Skin epidermis (tissue), 12 donors: ENCODE measurements around the gene CCDC86.

ENCODE experiments used
- H3K27ac ChIP-seq, 21 experiments: fragments of 200-600 bp; sonication (generic) in 11 of 21; one replicate each; pipeline ENCODE4 v1.5.0; 2020; ENCODE audit warnings: mild to moderate bottlenecking in 3 of 21, inconsistent platforms in 2 of 21, moderate library complexity in 2 of 21
- H3K4me3 ChIP-seq, 7 experiments: fragments of 200-600 bp; sonication (generic) in 2 of 7; one replicate each; pipeline ENCODE4 v1.5.0; 2020; ENCODE audit warnings: inconsistent platforms in 2 of 7, mild to moderate bottlenecking in 2 of 7, moderate library complexity in 1 of 7

CCDC86 gene

GRCh38 chr11:60864856-60865513, 23.1 kb downstream of the CCDC86 start:
- H3K4me3 ChIP-seq = no peak overlapping the region

GRCh38 chr11:60866911-60867870, 25.3 kb downstream of the CCDC86 start, which contains the start of gene ZP1:
ZP1 (plus strand) TSS chr11:60867542; CDS start chr11:60867562, 20 bp downstream.
- Histone ChIP-seq H3K27ac (no peak within 1 kb of the TSS), H3K4me3 (no peak within 1 kb of the TSS)

More at GRCh38 chr11:60864856-60865513, 23.1 kb downstream of the CCDC86 start:
- H3K27ac ChIP-seq = no peak overlapping the region

- H3K27ac ChIP-seq = no peak overlapping the region
Measured at GRCh38 chr11:60867871-60868681, 26.2 kb downstream of the CCDC86 start.

GRCh38 chr11:60868682-60869450, 27.0 kb downstream of the CCDC86 start:
- no peak overlapping the region for H3K4me3 ChIP-seq
- no peak overlapping the region for H3K27ac ChIP-seq

More at GRCh38 chr11:60867871-60868681, 26.2 kb downstream of the CCDC86 start:
- H3K4me3 ChIP-seq = no peak overlapping the region

- H3K27ac ChIP-seq = no peak overlapping the region
- no peak overlapping the region for H3K4me3 ChIP-seq
Measured at GRCh38 chr11:60869451-60869825, 27.5 kb downstream of the CCDC86 start.

GRCh38 chr11:60870276-60870675, 28.4 kb downstream of the CCDC86 start:
- H3K27ac ChIP-seq = no peak overlapping the region
- H3K4me3 ChIP-seq = no peak overlapping the region

GRCh38 chr11:60870733-60871377, 28.9 kb downstream of the CCDC86 start:
- no peak overlapping the region for H3K4me3 ChIP-seq
- H3K27ac ChIP-seq = no peak overlapping the region

GRCh38 chr11:60871378-60872061, 29.6 kb downstream of the CCDC86 start:
- H3K4me3 ChIP-seq = no peak overlapping the region
- no peak overlapping the region for H3K27ac ChIP-seq

- Histone ChIP-seq H3K27ac (peak overlapping the region in 1 of 21 experiments; percentile 42), H3K4me3 (no peak overlapping the region)
Measured at GRCh38 chr11:60872124-60872960, 30.4 kb downstream of the CCDC86 start.

- peak overlapping the region in 1 of 21 experiments; percentile 42 for H3K27ac ChIP-seq
- H3K4me3 ChIP-seq = no peak overlapping the region
Measured at GRCh38 chr11:60872961-60873524, 31.1 kb downstream of the CCDC86 start.

- Histone ChIP-seq H3K27ac (no peak overlapping the region), H3K4me3 (no peak overlapping the region)
Measured at GRCh38 chr11:60873533-60873932, 31.6 kb downstream of the CCDC86 start.

- H3K27ac ChIP-seq = no peak overlapping the region
- no peak overlapping the region for H3K4me3 ChIP-seq
Measured at GRCh38 chr11:60874421-60875365, 32.8 kb downstream of the CCDC86 start.

- Histone ChIP-seq H3K4me3 (no peak overlapping the region), H3K27ac (no peak overlapping the region)
Measured at GRCh38 chr11:60875366-60876167, 33.7 kb downstream of the CCDC86 start.

GRCh38 chr11:60876168-60876485, 34.2 kb downstream of the CCDC86 start:
- H3K27ac ChIP-seq = no peak overlapping the region
- no peak overlapping the region for H3K4me3 ChIP-seq
